ENCODE measurements around the gene CYP4F3.
"Not testable (repeated sequence)": the region's sequence is repeated elsewhere in the genome, so short reads cannot be mapped to it uniquely, and the experiment has no call there.

The CYP4F3 gene

DNA sequence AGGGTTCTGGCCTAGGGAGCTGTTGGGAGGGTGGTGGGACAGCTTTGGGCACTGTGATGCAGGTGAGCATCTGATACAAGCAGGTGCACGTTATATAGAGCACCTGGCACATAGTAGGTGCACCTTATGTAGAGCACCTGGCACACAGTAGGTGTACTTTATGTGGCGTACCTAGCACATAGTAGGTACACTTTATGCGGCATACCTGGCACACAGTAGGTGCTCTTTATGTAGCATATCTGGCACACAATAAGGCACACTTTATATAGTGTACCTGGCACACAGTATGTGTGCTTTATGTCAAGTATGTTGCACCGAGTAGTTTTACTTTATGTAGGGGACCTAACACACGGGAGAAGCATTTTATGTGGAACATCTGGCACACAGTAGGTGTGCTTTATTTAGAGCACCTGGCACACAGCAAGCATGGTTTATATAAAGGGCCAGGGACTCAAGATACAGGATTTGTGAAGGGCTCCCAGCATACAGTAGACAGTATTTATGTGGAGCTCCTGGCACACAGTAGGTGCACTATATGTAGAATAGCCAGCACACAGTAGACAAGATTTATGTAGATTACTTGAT, 30.6 kb downstream of the CYP4F3 start:
- DNase-seq, result no peak

DNA sequence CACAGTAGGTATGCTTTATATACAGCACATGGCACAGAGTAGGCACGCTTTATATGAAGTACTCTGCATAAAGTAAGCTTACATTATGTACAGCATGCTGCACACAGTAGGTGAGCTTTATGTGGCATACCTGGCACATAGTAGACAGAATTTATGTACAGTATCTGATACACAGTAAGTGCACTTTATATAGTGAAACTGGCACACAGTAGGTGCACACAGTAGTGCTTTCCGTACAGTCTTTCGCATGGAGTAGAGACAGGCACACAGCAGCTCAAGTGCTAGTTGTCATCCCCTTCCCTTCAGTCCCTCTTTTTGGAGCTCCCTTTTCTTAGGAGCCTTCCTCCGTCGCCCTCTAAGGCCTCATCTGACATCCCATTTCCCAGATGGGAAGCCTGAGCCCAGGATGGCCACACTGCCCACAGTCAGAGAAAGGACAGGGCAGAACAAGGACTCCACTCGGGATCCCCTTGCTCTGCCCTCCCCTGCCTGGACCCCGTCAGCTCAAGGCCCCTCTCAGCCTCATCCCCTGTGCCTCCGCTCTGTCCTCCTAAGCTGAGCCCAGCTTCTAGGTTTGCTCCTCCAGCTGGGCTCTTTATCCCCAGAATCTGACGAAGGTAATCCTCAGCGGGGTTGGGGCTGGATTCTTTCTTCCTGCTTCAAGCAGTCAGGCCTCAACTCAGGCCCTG, 31.3 kb downstream of the CYP4F3 start:
- DNase-seq, result no peak

DNA sequence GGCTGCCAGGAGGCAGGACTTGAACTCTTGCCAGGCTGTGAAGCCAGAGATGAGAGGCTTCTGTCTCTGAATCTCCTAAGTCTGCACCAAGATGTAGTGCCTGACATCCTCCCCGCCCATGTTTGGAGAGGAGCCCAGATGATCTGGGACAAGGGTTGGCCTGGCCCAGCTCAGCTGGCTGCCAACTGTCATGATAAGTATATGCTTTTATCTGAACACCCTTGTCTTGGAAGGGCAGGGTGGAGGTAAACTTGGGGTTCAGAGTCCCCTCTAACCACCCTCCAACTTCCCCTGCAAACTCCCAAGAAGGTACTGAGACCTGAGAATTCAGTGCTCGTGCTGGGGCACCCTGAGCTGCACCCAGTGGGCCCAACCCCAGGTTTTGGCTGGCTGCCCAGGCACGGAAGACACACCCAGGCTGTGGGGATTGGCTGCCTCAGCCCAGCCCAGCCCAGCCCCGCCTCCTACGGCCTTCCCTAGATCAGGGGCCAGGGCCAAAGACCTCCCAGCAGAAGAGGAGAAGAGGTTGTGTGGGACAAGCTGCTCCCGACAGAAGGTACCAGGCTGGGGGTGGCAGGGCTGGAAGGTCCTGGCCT, 32.0 kb downstream of the CYP4F3 start, which contains the start of gene CYP4F12:
CYP4F12 (plus strand) TSS at position 508 of the 596 bp plus-strand sequence. CDS start 443 bp downstream, outside the sequence.
- DNase-seq, result no peak

DNA sequence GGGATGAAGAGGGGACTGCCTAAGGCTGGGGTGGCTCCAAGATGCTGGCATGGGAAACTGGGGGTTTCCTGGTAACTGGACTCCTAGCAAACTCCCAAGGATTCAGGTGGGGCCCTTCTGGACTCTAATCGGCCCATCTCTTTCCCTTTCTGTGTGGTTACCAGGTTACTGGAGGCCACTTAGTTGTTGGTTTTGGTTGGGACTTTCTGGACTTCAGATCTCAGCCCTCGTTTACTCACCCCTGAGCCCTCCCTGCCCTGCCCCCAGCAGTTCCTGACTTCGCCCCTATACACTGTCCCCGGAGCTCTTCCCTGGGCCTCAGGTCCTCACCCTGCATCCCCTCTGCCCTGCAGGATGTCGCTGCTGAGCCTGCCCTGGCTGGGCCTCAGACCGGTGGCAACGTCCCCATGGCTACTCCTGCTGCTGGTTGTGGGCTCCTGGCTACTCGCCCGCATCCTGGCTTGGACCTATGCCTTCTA, 32.5 kb downstream of the CYP4F3 start:
- no peak for DNase-seq

GRCh38 chr19:15675560-15675959, 34.9 kb downstream of the CYP4F3 start:
- DNase-seq, result no peak

DNA sequence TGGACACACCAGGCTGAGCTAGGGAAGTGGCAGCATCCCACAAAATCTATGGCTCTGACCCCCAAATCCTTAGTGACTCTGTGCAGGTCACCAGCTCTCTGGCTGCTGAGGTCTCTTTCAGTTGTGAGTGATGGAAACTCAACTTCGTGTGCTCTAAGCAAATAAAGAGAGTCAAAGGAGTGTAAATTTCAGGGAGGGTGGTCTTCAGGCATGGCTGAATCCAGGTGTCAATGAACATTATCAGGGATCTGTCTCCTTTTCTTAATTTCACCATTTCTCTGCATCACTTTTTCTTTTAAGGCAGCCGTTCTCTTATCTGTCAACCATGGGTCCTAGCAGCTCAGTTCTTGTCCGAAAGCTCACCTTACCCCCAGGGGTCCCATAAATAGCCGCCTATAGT, 38.4 kb downstream of the CYP4F3 start:
- no peak for DNase-seq

- DNase-seq, result not testable (repeated sequence)
Observed at GRCh38 chr19:15679865-15680264, 39.2 kb downstream of the CYP4F3 start.

DNA sequence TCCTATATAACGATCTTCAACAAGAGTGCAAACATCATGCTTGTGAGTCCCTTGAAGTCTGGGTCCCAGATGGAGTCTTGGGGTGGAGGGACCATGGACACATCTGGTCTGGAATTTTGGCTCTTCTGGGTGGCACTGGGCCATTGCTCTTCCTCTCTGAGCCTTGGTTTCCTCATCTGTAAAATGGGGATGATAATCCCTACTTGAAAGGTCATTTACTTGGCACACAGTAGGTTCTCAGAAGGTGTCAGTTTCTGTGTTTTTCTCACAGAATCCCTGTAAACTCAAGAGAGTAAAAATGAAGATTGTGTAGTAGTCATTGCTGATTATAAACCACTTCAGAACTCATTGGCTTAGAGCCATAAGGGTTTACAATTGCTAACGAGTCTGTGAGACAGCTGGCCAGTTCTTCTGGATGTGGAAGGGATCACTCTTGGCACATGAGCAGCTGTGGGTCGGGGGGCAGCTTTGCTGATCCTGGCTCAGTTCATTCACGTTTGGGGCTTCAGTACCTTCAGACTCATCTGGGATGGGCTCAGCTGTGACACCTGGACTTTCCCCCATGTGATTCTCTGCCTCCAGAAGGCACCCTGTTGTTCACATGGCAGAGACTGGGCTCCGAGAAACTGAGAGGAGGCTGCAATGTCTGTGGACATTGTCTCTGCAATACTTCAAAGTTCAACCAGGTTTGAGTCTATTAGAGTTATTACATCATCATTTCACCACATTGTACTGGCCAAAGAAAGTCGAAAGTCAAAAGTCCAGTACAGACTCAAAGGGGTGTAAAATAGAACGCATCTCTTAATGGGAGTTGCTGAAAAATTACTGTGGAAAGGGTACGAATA, 40.0 kb downstream of the CYP4F3 start:
- no peak for DNase-seq

DNA sequence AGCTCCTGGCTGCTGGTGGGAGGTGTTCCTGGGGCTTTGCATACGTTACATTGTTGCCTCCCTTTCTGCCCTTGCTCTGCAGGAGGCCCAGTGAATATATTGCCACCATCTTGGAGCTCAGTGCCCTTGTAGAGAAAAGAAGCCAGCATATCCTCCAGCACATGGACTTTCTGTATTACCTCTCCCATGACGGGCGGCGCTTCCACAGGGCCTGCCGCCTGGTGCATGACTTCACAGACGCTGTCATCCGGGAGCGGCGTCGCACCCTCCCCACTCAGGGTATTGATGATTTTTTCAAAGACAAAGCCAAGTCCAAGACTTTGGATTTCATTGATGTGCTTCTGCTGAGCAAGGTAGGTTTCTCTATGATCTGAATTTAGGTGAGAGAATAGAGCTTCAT, 42.7 kb downstream of the CYP4F3 start:
- no peak for DNase-seq

DNA sequence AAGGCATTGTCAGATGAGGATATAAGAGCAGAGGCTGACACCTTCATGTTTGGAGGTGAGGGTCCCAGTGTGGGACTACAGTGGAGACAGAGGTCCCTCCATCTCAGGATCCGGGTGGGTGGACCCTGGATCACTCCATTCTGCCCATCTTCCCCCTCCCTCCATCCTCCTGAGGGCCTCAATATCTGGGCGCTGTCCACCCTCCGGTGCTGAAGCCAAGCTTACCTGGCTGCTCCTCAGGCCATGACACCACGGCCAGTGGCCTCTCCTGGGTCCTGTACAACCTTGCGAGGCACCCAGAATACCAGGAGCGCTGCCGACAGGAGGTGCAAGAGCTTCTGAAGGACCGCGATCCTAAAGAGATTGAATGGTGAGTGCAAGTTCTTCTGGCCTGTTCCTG, 44.1 kb downstream of the CYP4F3 start:
- no peak for DNase-seq

DNA sequence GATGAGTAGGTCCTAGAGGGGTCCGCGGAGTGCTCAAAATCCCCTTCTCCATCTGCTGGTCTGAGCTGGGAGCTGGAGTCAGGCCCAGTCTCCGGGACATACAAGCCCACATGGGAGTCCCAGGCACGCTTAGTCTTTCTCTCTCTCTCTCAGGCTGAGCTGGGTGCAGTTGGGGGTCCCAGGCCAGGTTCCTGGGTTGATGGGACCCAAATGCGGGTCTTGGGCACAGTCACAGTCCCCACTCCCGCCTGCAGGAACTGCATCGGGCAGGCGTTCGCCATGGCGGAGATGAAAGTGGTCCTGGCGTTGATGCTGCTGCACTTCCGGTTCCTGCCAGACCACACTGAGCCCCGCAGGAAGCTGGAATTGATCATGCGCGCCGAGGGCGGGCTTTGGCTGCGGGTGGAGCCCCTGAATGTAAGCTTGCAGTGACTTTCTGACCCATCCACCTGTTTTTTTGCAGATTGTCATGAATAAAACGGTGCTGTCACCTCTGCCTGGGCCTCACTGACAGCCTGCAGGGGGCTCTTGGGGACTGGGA, 56.0 kb downstream of the CYP4F3 start:
- no peak for DNase-seq

- DNase-seq, result no peak
Observed at GRCh38 chr19:15701757-15702533, 61.2 kb downstream of the CYP4F3 start.

GRCh38 chr19:15702534-15702930, 61.8 kb downstream of the CYP4F3 start:
- DNase-seq, result no peak
